ENCODE results near the gene MOB3B.

The MOB3B gene

GRCh38 chr9:27356446-27356845, 173.2 kb downstream of the MOB3B start:
- DNase-seq: no peak

- DNase-seq: no peak
Observed at GRCh38 chr9:27355166-27355565, 174.4 kb downstream of the MOB3B start.

DNA sequence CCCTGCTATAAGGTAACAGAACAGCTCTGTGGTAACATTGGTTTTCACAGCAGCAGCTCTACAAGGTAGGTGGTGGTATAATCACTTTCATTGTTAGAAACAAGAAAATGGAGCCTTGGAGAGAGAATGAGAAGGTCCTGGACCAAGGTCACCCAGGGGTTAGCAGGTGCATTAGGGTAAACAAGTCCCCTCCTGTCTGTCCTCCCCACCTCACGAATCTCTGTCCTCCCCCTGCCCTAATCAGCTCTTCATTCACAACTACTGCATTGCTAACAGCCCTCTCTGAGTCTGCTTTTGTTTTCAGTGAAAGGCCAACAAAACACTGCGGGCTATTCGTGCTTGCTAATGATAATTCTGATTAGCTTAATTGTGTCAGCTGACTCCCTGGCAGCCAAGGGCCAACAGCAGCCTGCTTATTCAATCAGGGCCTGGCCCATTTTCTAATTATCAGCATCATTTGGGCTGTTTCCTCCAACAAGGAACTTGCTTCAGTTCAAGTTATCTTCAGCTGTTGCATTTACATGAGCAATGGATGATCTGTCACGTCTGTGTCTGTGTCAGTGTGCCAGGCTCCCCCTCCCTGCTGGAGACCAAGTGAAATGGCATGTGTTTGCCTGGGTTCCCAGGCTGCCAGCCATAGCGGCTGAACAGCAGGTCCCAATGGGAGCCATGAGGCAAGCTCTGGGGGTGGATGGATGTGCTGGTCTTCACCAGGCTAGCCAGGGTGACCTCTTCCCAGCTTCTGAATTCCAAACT, 176.0 kb downstream of the MOB3B start:
- DNase-seq: no peak

- DNase-seq: no peak
Observed at GRCh38 chr9:27353166-27353473, 176.5 kb downstream of the MOB3B start.

DNA sequence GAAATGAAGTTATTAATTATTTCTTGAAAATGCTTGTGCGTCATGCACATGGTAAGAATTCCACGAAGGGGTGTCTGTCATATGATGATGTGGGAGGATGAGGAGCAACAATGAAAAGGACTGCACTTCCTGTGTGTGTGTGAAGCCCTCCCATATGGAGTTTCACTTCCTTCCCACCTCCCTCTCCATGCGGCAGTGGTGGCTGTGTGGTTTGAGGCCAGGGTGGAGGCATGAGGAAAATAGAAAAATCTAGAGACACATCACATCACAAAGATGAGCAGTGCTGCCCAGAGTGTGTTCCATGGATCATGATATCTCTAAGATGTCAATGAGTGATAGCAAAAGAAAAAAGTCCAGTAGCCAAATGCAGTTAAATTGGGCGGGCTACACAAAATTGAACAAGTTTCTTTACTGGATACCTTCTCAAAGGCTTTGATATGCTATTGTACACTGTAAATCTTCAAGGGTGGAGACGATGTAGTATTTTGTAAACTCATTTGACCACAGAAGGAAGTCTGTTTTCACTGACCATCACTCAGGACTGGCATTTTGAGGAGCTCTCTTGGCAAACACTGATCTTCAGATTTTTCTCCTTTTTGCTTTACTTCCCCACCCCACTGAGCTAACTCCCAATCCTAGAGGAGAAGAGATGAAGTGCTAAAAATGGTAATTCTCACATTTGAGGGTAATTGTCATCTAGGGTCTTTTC, 177.0 kb downstream of the MOB3B start:
- DNase-seq: peak; percentile 29

- DNase-seq: no peak
Observed at GRCh38 chr9:27351438-27351837, 178.2 kb downstream of the MOB3B start.

DNA sequence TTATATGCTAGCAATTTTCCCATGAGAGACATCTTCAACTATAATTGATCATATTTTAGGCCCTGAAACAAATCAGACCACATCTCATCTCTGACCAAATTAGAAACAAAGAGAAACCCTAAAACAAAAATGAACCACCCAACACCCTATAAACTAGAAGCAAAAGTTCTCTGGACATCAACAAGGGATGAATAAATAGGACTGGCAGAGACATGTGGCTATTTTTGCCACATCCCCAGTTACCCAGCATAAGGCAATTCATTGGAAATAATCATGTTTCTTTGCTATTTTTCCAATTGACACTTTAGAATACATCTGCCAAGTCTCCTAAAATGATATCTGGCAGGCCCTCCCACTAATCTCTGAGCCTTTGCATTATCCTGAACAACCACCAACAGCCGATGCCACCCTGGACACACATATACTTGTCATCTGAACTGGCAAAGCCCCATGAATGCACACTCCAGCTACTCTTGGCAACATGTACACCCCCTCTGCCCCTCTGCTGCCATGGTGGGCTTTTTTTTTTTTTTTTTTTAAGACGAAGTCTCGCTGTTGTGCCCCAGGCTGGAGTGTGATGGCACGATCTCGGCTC, 179.1 kb downstream of the MOB3B start:
- DNase-seq: no peak

GRCh38 chr9:27349698-27350080, 179.9 kb downstream of the MOB3B start:
- DNase-seq: no peak

DNA sequence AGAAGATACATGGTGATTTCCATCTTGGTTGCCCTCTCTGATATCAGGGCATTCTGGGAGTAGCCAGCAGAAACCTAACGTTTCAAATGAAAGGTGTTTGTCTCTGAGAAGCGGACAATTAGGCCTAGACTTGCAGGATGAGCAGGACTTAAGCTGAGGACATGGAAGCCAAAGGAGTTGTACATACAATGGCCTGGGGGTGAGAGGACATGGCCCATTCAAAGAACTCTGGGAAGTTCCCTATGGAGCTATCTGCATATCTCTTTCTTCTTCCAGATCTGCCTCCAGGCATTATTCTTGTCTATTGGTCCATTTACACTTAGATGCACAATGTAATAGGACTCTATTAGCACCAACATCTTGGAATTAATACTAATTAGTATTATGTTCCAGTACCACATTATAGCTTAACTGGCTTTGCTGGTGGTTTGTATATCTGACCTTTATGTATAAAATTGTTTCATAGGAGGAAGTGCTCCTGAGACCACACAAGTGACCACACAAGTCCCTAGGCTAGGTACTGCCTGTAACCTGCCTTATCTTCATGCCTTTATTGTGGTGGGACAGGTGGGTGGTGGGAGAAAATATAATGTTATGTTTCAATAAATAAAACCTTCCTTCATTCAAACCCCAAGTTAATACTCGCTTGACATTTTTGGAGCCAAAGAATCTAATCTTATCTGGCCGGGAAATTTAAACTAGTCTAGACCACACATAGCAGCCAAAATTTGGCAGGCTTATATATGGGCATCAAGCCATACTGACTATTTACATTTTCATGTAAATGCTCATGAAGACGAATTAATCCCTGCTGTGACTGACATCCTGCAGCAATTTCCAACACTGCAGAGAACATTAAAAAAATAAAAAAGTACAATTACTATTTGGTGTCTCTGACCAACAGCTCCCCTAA, 180.6 kb downstream of the MOB3B start:
- DNase-seq: no peak

DNA sequence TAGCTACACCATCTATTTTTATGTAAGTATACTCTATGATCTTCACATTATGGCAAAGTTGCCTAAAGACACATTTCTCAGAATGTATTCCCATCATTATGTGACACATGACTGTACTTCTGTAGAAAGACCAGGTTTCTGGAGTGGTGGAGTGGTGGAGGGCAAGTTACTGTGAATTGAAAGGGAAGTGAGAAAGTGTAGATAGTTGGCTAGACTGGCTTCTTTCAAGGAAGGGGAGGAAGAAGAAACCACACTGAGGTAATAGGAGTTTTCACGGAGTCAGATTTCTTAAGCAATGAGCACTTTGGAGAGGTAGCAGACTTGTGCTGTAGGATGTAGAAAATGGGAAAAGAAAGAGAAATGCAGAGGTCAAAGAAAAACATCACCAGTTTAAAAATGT, 181.7 kb downstream of the MOB3B start:
- no peak for DNase-seq

GRCh38 chr9:27344776-27345175, 184.8 kb downstream of the MOB3B start:
- DNase-seq: no peak

GRCh38 chr9:27341545-27342294, 187.9 kb downstream of the MOB3B start:
- no peak for DNase-seq

DNA sequence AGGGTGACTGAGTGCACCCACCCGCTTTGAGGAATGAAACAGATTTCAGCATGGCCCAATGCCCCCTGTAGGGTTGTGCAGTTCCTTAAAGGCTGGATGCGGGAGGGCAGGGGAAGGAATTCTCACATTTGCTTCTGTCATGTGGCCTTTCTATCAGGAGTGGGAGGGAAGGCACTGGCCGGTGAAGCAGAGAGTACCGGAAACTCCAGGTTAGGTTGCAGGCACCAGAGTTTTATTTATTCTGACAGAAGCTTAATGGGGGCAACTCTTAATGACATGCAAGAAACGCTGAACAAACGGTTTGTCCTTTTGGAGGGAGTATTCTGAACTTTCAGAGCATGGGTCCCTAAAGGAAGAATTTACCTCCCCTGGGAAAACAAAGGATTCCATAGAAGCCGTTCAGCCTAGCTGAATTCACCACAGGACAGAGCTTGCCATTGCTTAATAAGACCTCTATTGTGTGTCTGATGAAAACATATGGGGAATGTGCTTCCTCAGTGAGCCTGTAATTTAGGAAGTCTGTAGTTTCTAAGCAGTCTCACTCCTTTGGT, 188.6 kb downstream of the MOB3B start:
- DNase-seq: no peak

DNA sequence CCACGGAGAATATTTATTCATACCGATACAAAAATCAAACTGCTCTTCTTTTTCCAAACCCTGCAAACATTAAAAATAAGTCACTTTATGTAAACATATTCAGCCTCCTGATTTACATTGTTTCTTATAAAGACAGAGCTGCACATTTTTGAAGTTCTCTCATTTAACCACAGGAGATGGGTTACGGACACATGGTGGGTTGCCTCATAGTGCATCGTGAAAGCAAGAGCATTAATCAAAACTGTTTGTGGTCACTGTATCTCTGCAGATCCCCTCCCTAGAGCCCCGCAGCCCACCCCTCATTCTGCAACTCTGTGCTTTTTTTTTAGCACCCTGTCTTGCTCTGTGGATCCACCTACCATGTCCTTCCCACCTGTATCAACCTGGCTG, 189.3 kb downstream of the MOB3B start:
- DNase-seq: no peak

DNA sequence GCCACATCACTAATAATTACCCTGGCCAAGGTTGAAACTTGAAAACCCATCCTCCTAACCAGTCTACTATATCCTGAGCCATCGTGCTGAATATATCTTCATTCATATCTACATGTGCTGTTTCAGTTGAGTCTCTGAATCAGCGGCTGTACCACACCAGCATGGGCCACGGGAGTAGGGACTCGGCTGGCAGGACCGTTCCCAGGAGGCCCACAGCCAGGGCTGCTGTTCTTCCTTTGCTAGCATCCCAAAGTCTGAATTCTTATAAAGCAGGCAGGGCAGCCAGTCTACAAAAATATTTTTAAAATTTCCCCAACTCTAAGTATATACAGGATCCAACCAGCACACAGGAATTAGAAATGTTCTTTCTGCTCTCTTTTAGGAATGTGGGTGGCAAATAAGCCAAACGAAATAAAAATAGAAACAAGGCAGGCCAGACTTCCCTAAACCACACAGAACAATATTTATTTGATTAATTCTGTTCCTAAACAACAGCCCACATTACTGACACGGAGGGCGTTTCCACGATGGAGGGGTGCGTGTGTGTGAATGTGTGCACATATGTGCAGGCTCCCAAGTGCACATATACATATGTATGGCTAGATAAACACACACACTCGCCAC, 189.8 kb downstream of the MOB3B start:
- DNase-seq: no peak

DNA sequence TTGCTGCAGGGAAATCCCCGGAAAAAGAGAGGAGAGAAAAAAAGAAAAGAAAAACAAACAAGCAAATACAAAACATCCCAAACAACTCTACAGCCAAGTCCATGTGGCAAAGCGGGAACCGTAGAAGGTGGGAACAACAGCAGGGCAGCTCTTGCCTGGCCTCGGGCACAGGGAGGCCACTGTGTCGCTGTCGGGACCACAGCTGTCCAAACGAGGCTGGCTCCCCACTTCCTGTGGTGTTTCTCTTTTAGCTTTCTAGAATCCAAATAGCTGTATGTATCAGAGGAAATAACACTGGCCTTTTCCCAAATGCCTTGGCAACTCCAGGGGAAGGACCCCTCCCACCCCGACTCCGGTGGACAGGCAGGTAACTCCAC, 191.1 kb downstream of the MOB3B start:
- no peak for DNase-seq

GRCh38 chr9:27337833-27338526, 191.6 kb downstream of the MOB3B start:
- no peak for DNase-seq

GRCh38 chr9:27337236-27337635, 192.4 kb downstream of the MOB3B start:
- DNase-seq: no peak

- DNase-seq: no peak
Observed at GRCh38 chr9:27336829-27337228, 192.8 kb downstream of the MOB3B start.

GRCh38 chr9:27336126-27336525, 193.5 kb downstream of the MOB3B start:
- no peak for DNase-seq

- DNase-seq: no peak
Observed at GRCh38 chr9:27335075-27335474, 194.5 kb downstream of the MOB3B start.
